ENCODE results near the gene ALDH1B1.

GRCh38 chr9:38440516-38440915 lies 48.0 kb downstream of the ALDH1B1 start:
- TF ChIP-seq CTCF (conservative IDR thresholded peaks at IDR 0.05 in 1 of 2, IDR thresholded peaks at IDR 0.05 in 1 of 2; ENCODE audit: low read depth in 1 of 2, low read length in 2 of 2) = no peak
- no peak for TF ChIP-seq EZH2 (IDR thresholded peaks at IDR 0.05; ENCODE audit: low read length, missing control alignments)

Measured in fibroblast of lung (primary cell).